Activated gamma-delta T cell treated with Interleukin-2 at 50 U/mL for 16 hours (primary cell): ENCODE results near the gene CIB4.

Experiments
- DNase-seq: peaks from one replicate; pipeline ENCODE4 v3.0.0-alpha.2; 2020

Gene CIB4

GRCh38 chr2:26640781-26641564 is at the start of gene CIB4:
TSS of gene CIB4 (minus strand) at chr2:26641366. CDS start at chr2:26641314, 52 bp downstream.
- no peak for DNase-seq

- no peak for DNase-seq
These were observed 46.6 kb upstream of the CIB4 start for GRCh38 chr2:26687801-26688200.

- no peak for DNase-seq
These were observed 46.2 kb upstream of the CIB4 start for GRCh38 chr2:26687328-26687727.

GRCh38 chr2:26685989-26686839 is 45.0 kb upstream of the CIB4 start:
- no peak for DNase-seq

- no peak for DNase-seq
These were observed 44.2 kb upstream of the CIB4 start for GRCh38 chr2:26685341-26685740.

GRCh38 chr2:26683583-26683982 is 42.4 kb upstream of the CIB4 start:
- DNase-seq = no peak

GRCh38 chr2:26682155-26682554 is 41.0 kb upstream of the CIB4 start:
- DNase-seq = no peak

GRCh38 chr2:26681656-26682055 is 40.5 kb upstream of the CIB4 start:
- no peak for DNase-seq

GRCh38 chr2:26679867-26680266 is 38.7 kb upstream of the CIB4 start:
- DNase-seq = no peak

GRCh38 chr2:26678035-26678434 is 36.9 kb upstream of the CIB4 start:
- no peak for DNase-seq

GRCh38 chr2:26675651-26676255 is 34.6 kb upstream of the CIB4 start:
- DNase-seq = no peak

- no peak for DNase-seq
These were observed 33.6 kb upstream of the CIB4 start for GRCh38 chr2:26674771-26675170.

- DNase-seq = no peak
These were observed 33.0 kb upstream of the CIB4 start for GRCh38 chr2:26674002-26674751.

GRCh38 chr2:26672818-26673393 is 31.7 kb upstream of the CIB4 start:
- DNase-seq = no peak

GRCh38 chr2:26672112-26672817 is 31.1 kb upstream of the CIB4 start:
- no peak for DNase-seq

- DNase-seq = no peak
These were observed 30.5 kb upstream of the CIB4 start for GRCh38 chr2:26671691-26672090.

- DNase-seq = no peak
These were observed 29.8 kb upstream of the CIB4 start for GRCh38 chr2:26670931-26671460.

- DNase-seq = no peak
These were observed 29.0 kb upstream of the CIB4 start for GRCh38 chr2:26670171-26670570.

- DNase-seq = no peak
These were observed 27.9 kb upstream of the CIB4 start for GRCh38 chr2:26668856-26669750.

GRCh38 chr2:26668041-26668440 is 26.9 kb upstream of the CIB4 start:
- DNase-seq = no peak

GRCh38 chr2:26666671-26667070 is 25.5 kb upstream of the CIB4 start:
- no peak for DNase-seq
